B cell (primary cell): ENCODE data around the gene C1QL2. TPM values are rescaled to one million over a fixed set of nuclear protein-coding genes. Genes with fewer than 3 reads are reported as not detected.

Source experiments
- ATAC-seq: fragments of 200-7000 bp; cut with Tn5 transposase; one replicate; pipeline ENCODE4 v1.10.0; 2021; ENCODE audit warnings: low read depth, mild to moderate bottlenecking, moderate number of reproducible peaks, moderate library complexity
- CTCF ChIA-PET: fragments of 350-600 bp; sonication (Branson Sonifier 250); formaldehyde crosslinking; loops from one replicate; lab custom pipeline; 2021; ENCODE audit warnings: antibody characterized with exemption, inconsistent platforms; lab: Charles Lee
- POLR2A ChIA-PET: fragments of 350-600 bp; sonication (Branson Sonifier 250); formaldehyde crosslinking; loops from one replicate; lab custom pipeline; 2021; ENCODE audit warnings: antibody characterized with exemption; lab: Charles Lee
- DNase-seq: peaks from one replicate; pipeline ENCODE4 v3.0.0; 2013
- H2AFZ ChIP-seq: 2 replicates; pipeline ENCODE4 v1.6.1; 2012; ENCODE audit warnings: mild to moderate bottlenecking, low read depth, low read length; ENCODE audit not compliant: insufficient read depth, poor library complexity, severe bottlenecking
- H3K27ac ChIP-seq, 2 donors: 1 replicate in 1 of 2; 2 replicates in 1 of 2; pipeline ENCODE4 v1.5.1; 2012 to 2013; ENCODE audit warnings: low read length in 2 of 2, mild to moderate bottlenecking in 2 of 2, moderate library complexity in 1 of 2
- H3K27me3 ChIP-seq, 4 experiments: fragments of 200-600 bp in 1 of 4; sonication (generic) in 1 of 4; replicated peaks in 1 of 4; 1 replicate in 2 of 4; 2 replicates in 2 of 4; pipeline versions ENCODE4 v1.6.1 to v1.7.0; 2013 to 2016; ENCODE audit warnings: low read length in 3 of 4, mild to moderate bottlenecking in 2 of 4, mixed read lengths in 1 of 4, moderate library complexity in 1 of 4; ENCODE audit not compliant: insufficient read depth in 4 of 4, control insufficient read depth in 3 of 4; ENCODE audit errors: control extremely low read depth in 1 of 4
- H3K36me3 ChIP-seq, 2 experiments: replicated peaks in 1 of 2; 1 replicate in 1 of 2; 2 replicates in 1 of 2; pipeline versions ENCODE4 v1.6.1 to v1.7.1; 2013; ENCODE audit warnings: low read length in 1 of 2; ENCODE audit not compliant: insufficient read depth in 2 of 2, control insufficient read depth in 1 of 2; ENCODE audit errors: control extremely low read depth in 1 of 2, extremely low read depth in 1 of 2
- H3K4me1 ChIP-seq, 2 donors: fragments of 200-600 bp in 1 of 2; sonication (generic) in 1 of 2; 1 replicate in 1 of 2; 2 replicates in 1 of 2; pipeline versions ENCODE4 v1.5.1 to v1.6.1; 2013 to 2017; ENCODE audit warnings: low read length in 2 of 2; ENCODE audit not compliant: control insufficient read depth in 2 of 2, insufficient read depth in 2 of 2
- H3K4me2 ChIP-seq: replicated peaks from 2 replicates; pipeline ENCODE3; 2012; ENCODE audit warnings: mild to moderate bottlenecking, low read depth, low read length; ENCODE audit not compliant: poor library complexity, severe bottlenecking
- H3K4me3 ChIP-seq, 5 experiments: fragments of 200-600 bp in 1 of 5; sonication (generic) in 1 of 5; 1 replicate in 3 of 5; 2 replicates in 2 of 5; pipeline versions ENCODE4 v1.5.1 to v1.7.0; 2011 to 2016; ENCODE audit warnings: low read length in 4 of 5, mild to moderate bottlenecking in 4 of 5, low read depth in 2 of 5, control low read depth in 1 of 5, moderate library complexity in 1 of 5; ENCODE audit not compliant: insufficient read depth in 1 of 5; ENCODE audit errors: control extremely low read depth in 1 of 5, extremely low read depth in 1 of 5
- H3K79me2 ChIP-seq: fragments of 200-600 bp; sonication (generic); one replicate; pipeline ENCODE4 v1.6.0; 2016; ENCODE audit warnings: low read length; ENCODE audit not compliant: control insufficient read depth, insufficient read depth
- H3K9ac ChIP-seq: fragments of 200-600 bp; sonication (generic); 2 replicates; pipeline ENCODE4 v1.6.1; 2017; ENCODE audit warnings: mild to moderate bottlenecking, low read length, moderate library complexity
- H3K9me3 ChIP-seq, 3 donors: one replicate each; pipeline versions ENCODE4 v1.6.1 to v1.7.1; 2013; ENCODE audit warnings: low read length in 2 of 3; ENCODE audit not compliant: control insufficient read depth in 2 of 3, insufficient read depth in 1 of 3; ENCODE audit errors: control extremely low read depth in 1 of 3
- H4K20me1 ChIP-seq: 2 replicates; pipeline ENCODE4 v1.6.0; 2012; ENCODE audit warnings: mild to moderate bottlenecking, low read length; ENCODE audit not compliant: insufficient read depth, control insufficient read depth, poor library complexity, severe bottlenecking
- H3K27ac Mint-ChIP-seq: one replicate; pipeline ENCODE4 v1.8.0; 2021; ENCODE audit warnings: mixed read lengths
- H3K27me3 Mint-ChIP-seq: one replicate; pipeline ENCODE4 v1.8.0; 2021; ENCODE audit warnings: mixed read lengths
- H3K4me1 Mint-ChIP-seq: one replicate; pipeline ENCODE4 v1.8.0; 2021; ENCODE audit warnings: mixed read lengths
- H3K4me3 Mint-ChIP-seq: one replicate; pipeline ENCODE4 v1.8.0; 2021; ENCODE audit warnings: mixed read lengths
- H3K9me3 Mint-ChIP-seq: one replicate; pipeline ENCODE4 v1.8.0; 2022; ENCODE audit warnings: mixed read lengths; ENCODE audit not compliant: insufficient read depth
- EZH2 ChIP-seq: IDR thresholded peaks from 2 replicates; pipeline ENCODE4 v1.6.1; 2012; ENCODE audit warnings: borderline replicate concordance, low read depth, mild to moderate bottlenecking, moderate library complexity, low read length; ENCODE audit not compliant: insufficient read depth, poor library complexity, severe bottlenecking
- WGBS: methylation state at CpG from one replicate; pipeline ENCODE4 v1.1.5; 2013; ENCODE audit warnings: missing lambda C conversion rate; ENCODE audit not compliant: insufficient coverage; 5-methylcytosine and 5-hydroxymethylcytosine counted together
- intact Hi-C: fragments of 100-400 bp; cut with micrococcal nuclease; formaldehyde crosslinking; loops from one replicate; pipeline ENCODE4 v1.10.0; 2022
- polyA plus RNA-seq: library from polyadenylated mRNA; depleted of rRNA; stranded (reverse); fragments of >200 nt; gene quantifications from 2 replicates; pipeline ENCODE4 v1.2.3, GENCODE V29; 2012
- total RNA-seq, 2 donors: library from RNA; stranded (reverse); fragments of 120-200 nt in 1 of 2; gene quantifications; 1 replicate in 1 of 2; 2 replicates in 1 of 2; pipeline versions ENCODE4 v1.2.3 to v1.2.4, GENCODE V29; 2013 to 2022
- TF ChIP-seq, protein P1 (sequence below): fragments of 200-600 bp; IDR thresholded peaks from one replicate; pipeline ENCODE4 v1.8.0; 2022; ENCODE audit warnings: antibody characterized with exemption, mild to moderate bottlenecking

Gene C1QL2
- total and polyA plus RNA-seq, 2 donors (not counting 1 experiment from before 2014, with no cell fraction given): not detected

DNA sequence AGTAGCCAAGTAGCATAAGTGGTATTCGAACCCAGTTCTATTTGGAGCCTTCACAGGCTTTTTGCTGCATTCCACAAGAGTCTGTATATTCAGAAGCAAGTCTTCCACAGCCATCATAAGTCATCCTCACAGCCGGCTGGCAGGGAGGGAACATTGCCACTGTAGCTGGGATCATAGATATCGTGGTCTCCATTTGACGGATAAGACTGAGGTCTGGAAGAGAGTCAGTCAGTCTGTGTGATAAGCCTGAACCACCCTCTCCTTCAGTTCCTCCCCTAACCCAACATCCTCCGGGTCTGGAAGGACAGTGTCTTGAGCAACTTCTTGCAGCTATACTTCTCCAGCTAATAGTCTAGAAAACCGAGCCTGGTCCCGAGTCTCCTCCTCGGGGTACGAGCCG, 17.0 kb upstream of the C1QL2 start:
- Mint-ChIP-seq H3K9me3 (no peaks in the 10 kb centered on the region), H3K27me3 (peaks cover 7% of the 10 kb centered on the region), H3K4me3 (no peak overlapping the region), H3K27ac (no peak overlapping the region), H3K4me1 (no peaks in the 10 kb centered on the region)
- ATAC-seq: no peak
- ChIA-PET CTCF (interaction anchor here (1.3 kb wide), 1 partner anchor 41 kb away, joined by 3 read pairs; no protein-coding TSS in a partner anchor), POLR2A (no interaction called here)
- Histone ChIP-seq H4K20me1 (no peaks in the 10 kb centered on the region), H3K4me1 (no peaks in the 10 kb centered on the region), H3K9me3 (no peaks in the 10 kb centered on the region), H3K27me3 (no peaks in the 10 kb centered on the region), H3K4me3 (no peak overlapping the region), H3K27ac (no peak overlapping the region), H2AFZ (no peak overlapping the region), H3K36me3 (no peaks in the 10 kb centered on the region), H3K9ac (no peak overlapping the region), H3K79me2 (no peaks in the 10 kb centered on the region), H3K4me2 (no peak overlapping the region)
- DNase-seq: no peak
- TF ChIP-seq, protein P1, sequence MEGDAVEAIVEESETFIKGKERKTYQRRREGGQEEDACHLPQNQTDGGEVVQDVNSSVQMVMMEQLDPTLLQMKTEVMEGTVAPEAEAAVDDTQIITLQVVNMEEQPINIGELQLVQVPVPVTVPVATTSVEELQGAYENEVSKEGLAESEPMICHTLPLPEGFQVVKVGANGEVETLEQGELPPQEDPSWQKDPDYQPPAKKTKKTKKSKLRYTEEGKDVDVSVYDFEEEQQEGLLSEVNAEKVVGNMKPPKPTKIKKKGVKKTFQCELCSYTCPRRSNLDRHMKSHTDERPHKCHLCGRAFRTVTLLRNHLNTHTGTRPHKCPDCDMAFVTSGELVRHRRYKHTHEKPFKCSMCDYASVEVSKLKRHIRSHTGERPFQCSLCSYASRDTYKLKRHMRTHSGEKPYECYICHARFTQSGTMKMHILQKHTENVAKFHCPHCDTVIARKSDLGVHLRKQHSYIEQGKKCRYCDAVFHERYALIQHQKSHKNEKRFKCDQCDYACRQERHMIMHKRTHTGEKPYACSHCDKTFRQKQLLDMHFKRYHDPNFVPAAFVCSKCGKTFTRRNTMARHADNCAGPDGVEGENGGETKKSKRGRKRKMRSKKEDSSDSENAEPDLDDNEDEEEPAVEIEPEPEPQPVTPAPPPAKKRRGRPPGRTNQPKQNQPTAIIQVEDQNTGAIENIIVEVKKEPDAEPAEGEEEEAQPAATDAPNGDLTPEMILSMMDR: no peak
- no peak for TF ChIP-seq EZH2
- intact Hi-C loops: no loop called here
- 95% methylated on average over 7 of the region's 10 CpGs for WGBS

GRCh38 chr2:119174993-119175347, 16.4 kb upstream of the C1QL2 start:
- intact Hi-C loops: no loop called here
- WGBS: 86% methylated on average over 3 of the region's 6 CpGs
- H2AFZ ChIP-seq: no peak overlapping the region

More at GRCh38 chr2:119174993-119175347, 16.4 kb upstream of the C1QL2 start:
- Histone ChIP-seq H3K36me3 (no peaks in the 10 kb centered on the region), H3K4me3 (no peak overlapping the region), H3K9ac (no peak overlapping the region), H3K4me2 (no peak overlapping the region), H3K9me3 (no peaks in the 10 kb centered on the region), H3K4me1 (no peaks in the 10 kb centered on the region), H4K20me1 (no peaks in the 10 kb centered on the region), H3K79me2 (no peaks in the 10 kb centered on the region), H3K27ac (no peak overlapping the region), H3K27me3 (no peaks in the 10 kb centered on the region)
- Mint-ChIP-seq H3K9me3 (no peaks in the 10 kb centered on the region), H3K4me1 (no peaks in the 10 kb centered on the region), H3K4me3 (no peak overlapping the region), H3K27me3 (peaks cover 7% of the 10 kb centered on the region), H3K27ac (no peak overlapping the region)
- TF ChIP-seq EZH2: no peak
- TF ChIP-seq, protein P1: no peak
- CTCF ChIA-PET: interaction anchor here (1.3 kb wide), 1 partner anchor 40 kb away, joined by 3 read pairs; no protein-coding TSS in a partner anchor
- ATAC-seq: no peak
- no peak for DNase-seq
- POLR2A ChIA-PET: no interaction called here
